HG02642 (cell line): Measurements from ENCODE around the gene LRRTM4.

ENCODE experiments used
- ATAC-seq: cut with Tn5 transposase; IDR thresholded peaks from one replicate; pipeline ENCODE4 v1.9.1; 2021; ENCODE audit warnings: mild to moderate bottlenecking; ENCODE audit not compliant: unreplicated experiment, poor library complexity

Gene LRRTM4

GRCh38 chr2:77521931-77522470, at the start of gene LRRTM4:
Gene LRRTM4 (minus strand): TSS chr2:77522376.
- no peak for ATAC-seq

- no peak for ATAC-seq
Observed at GRCh38 chr2:77571545-77571944, 49.4 kb upstream of the LRRTM4 start.

GRCh38 chr2:77567723-77568122, 45.5 kb upstream of the LRRTM4 start:
- no peak for ATAC-seq

GRCh38 chr2:77566582-77566981, 44.4 kb upstream of the LRRTM4 start:
- ATAC-seq = no peak

- ATAC-seq = no peak
Observed at GRCh38 chr2:77566131-77566530, 44.0 kb upstream of the LRRTM4 start.

GRCh38 chr2:77552956-77553355, 30.8 kb upstream of the LRRTM4 start:
- no peak for ATAC-seq

GRCh38 chr2:77538031-77538430, 15.9 kb upstream of the LRRTM4 start:
- no peak for ATAC-seq

GRCh38 chr2:77522888-77523287, 712 bp upstream of the LRRTM4 start:
- no peak for ATAC-seq

GRCh38 chr2:77521548-77521891, 656 bp downstream of the LRRTM4 start:
- no peak for ATAC-seq

GRCh38 chr2:77520641-77521547, 1.3 kb downstream of the LRRTM4 start:
- ATAC-seq = no peak

- ATAC-seq = no peak
Observed at GRCh38 chr2:77519888-77520506, 2.2 kb downstream of the LRRTM4 start.

GRCh38 chr2:77519164-77519887, 2.9 kb downstream of the LRRTM4 start:
- no peak for ATAC-seq

- ATAC-seq = no peak
Observed at GRCh38 chr2:77518311-77518710, 3.9 kb downstream of the LRRTM4 start.

GRCh38 chr2:77513191-77513590, 9.0 kb downstream of the LRRTM4 start:
- ATAC-seq = no peak

GRCh38 chr2:77512507-77512906, 9.7 kb downstream of the LRRTM4 start:
- ATAC-seq = no peak

- ATAC-seq = no peak
Observed at GRCh38 chr2:77508511-77508910, 13.7 kb downstream of the LRRTM4 start.

- no peak for ATAC-seq
Observed at GRCh38 chr2:77507657-77508056, 14.5 kb downstream of the LRRTM4 start.

GRCh38 chr2:77488141-77488540, 34.0 kb downstream of the LRRTM4 start:
- no peak for ATAC-seq

- no peak for ATAC-seq
Observed at GRCh38 chr2:77487074-77487803, 34.9 kb downstream of the LRRTM4 start.

GRCh38 chr2:77484026-77484425, 38.1 kb downstream of the LRRTM4 start:
- ATAC-seq = no peak
